Stimulated activated naive CD8-positive, alpha-beta T cell treated with anti-CD3 and anti-CD28 coated beads, Interleukin-15, Interleukin-2, amounts not matched to agents 100 ng/mL and 50 ng/mL, for 24 hours (primary cell): ENCODE data around the gene SYNJ2.

Experiments used
- H3K27ac Mint-ChIP-seq: one replicate; pipeline ENCODE4 v1.8.0; 2021; ENCODE audit warnings: mild to moderate bottlenecking, mixed read lengths
- H3K27me3 Mint-ChIP-seq: one replicate; pipeline ENCODE4 v1.8.0; 2021; ENCODE audit warnings: mixed read lengths
- H3K36me3 Mint-ChIP-seq: one replicate; pipeline ENCODE4 v1.8.0; 2021; ENCODE audit warnings: low read depth, mixed read lengths
- H3K4me1 Mint-ChIP-seq: one replicate; pipeline ENCODE4 v1.8.0; 2021; ENCODE audit warnings: low read depth, mixed read lengths
- H3K4me3 Mint-ChIP-seq: one replicate; pipeline ENCODE4 v1.8.0; 2021; ENCODE audit warnings: mild to moderate bottlenecking, mixed read lengths
- H3K9me3 Mint-ChIP-seq: one replicate; pipeline ENCODE4 v1.8.0; 2021; ENCODE audit warnings: mixed read lengths

The SYNJ2 gene

GRCh38 chr6:158104696-158105095 is 123.0 kb downstream of the SYNJ2 start:
- Mint-ChIP-seq H3K9me3 (no peaks in the 10 kb centered on the region), H3K27ac (no peak overlapping the region), H3K4me1 (no peaks in the 10 kb centered on the region), H3K27me3 (no peaks in the 10 kb centered on the region), H3K36me3 (peaks cover 17% of the 10 kb centered on the region), H3K4me3 (no peak overlapping the region)

- Mint-ChIP-seq H3K36me3 (peaks cover 18% of the 10 kb centered on the region), H3K9me3 (no peaks in the 10 kb centered on the region), H3K4me3 (no peak overlapping the region), H3K27ac (no peak overlapping the region), H3K4me1 (no peaks in the 10 kb centered on the region), H3K27me3 (no peaks in the 10 kb centered on the region)
Observed at GRCh38 chr6:158109748-158110147, 128.1 kb downstream of the SYNJ2 start.

- no peaks in the 10 kb centered on the region for H3K4me1 Mint-ChIP-seq
- peaks cover 18% of the 10 kb centered on the region for H3K36me3 Mint-ChIP-seq
- H3K4me3 Mint-ChIP-seq: no peak overlapping the region
Observed at GRCh38 chr6:158110986-158111385, 129.3 kb downstream of the SYNJ2 start.

GRCh38 chr6:158111987-158112386 is 130.3 kb downstream of the SYNJ2 start:
- no peaks in the 10 kb centered on the region for H3K9me3 Mint-ChIP-seq
- H3K4me3 Mint-ChIP-seq: no peak overlapping the region
- H3K27me3 Mint-ChIP-seq: no peaks in the 10 kb centered on the region
- H3K27ac Mint-ChIP-seq: no peak overlapping the region
- H3K36me3 Mint-ChIP-seq: peaks cover 18% of the 10 kb centered on the region
- no peaks in the 10 kb centered on the region for H3K4me1 Mint-ChIP-seq

More at GRCh38 chr6:158110986-158111385, 129.3 kb downstream of the SYNJ2 start:
- Mint-ChIP-seq H3K27me3 (no peaks in the 10 kb centered on the region), H3K27ac (no peak overlapping the region), H3K9me3 (no peaks in the 10 kb centered on the region)

GRCh38 chr6:158113802-158114201 is 132.1 kb downstream of the SYNJ2 start:
- Mint-ChIP-seq H3K27me3 (no peaks in the 10 kb centered on the region), H3K4me1 (no peaks in the 10 kb centered on the region), H3K9me3 (no peaks in the 10 kb centered on the region), H3K4me3 (no peak overlapping the region), H3K27ac (no peak overlapping the region), H3K36me3 (peaks cover 20% of the 10 kb centered on the region)

- no peaks in the 10 kb centered on the region for H3K27me3 Mint-ChIP-seq
- no peak overlapping the region for H3K4me3 Mint-ChIP-seq
- H3K27ac Mint-ChIP-seq: no peak overlapping the region
- no peaks in the 10 kb centered on the region for H3K4me1 Mint-ChIP-seq
- H3K9me3 Mint-ChIP-seq: no peaks in the 10 kb centered on the region
- H3K36me3 Mint-ChIP-seq: peaks cover 14% of the 10 kb centered on the region
Observed at GRCh38 chr6:158115102-158115501, 133.4 kb downstream of the SYNJ2 start.

GRCh38 chr6:158115508-158115907 is 133.8 kb downstream of the SYNJ2 start:
- H3K9me3 Mint-ChIP-seq: no peaks in the 10 kb centered on the region
- H3K27me3 Mint-ChIP-seq: no peaks in the 10 kb centered on the region
- no peak overlapping the region for H3K27ac Mint-ChIP-seq
- peaks cover 18% of the 10 kb centered on the region for H3K36me3 Mint-ChIP-seq
- no peak overlapping the region for H3K4me3 Mint-ChIP-seq
- H3K4me1 Mint-ChIP-seq: no peaks in the 10 kb centered on the region

- H3K27ac Mint-ChIP-seq: no peak overlapping the region
- peaks cover 16% of the 10 kb centered on the region for H3K36me3 Mint-ChIP-seq
- H3K4me1 Mint-ChIP-seq: no peaks in the 10 kb centered on the region
- no peaks in the 10 kb centered on the region for H3K27me3 Mint-ChIP-seq
- no peak overlapping the region for H3K4me3 Mint-ChIP-seq
- no peaks in the 10 kb centered on the region for H3K9me3 Mint-ChIP-seq
Observed at GRCh38 chr6:158118886-158119285, 137.2 kb downstream of the SYNJ2 start.

- Mint-ChIP-seq H3K27me3 (no peaks in the 10 kb centered on the region), H3K27ac (no peak overlapping the region), H3K4me1 (no peaks in the 10 kb centered on the region), H3K9me3 (no peaks in the 10 kb centered on the region), H3K36me3 (peaks cover 29% of the 10 kb centered on the region), H3K4me3 (no peak overlapping the region)
Observed at GRCh38 chr6:158121335-158121734, 139.7 kb downstream of the SYNJ2 start.

- peaks cover 29% of the 10 kb centered on the region for H3K36me3 Mint-ChIP-seq
Observed at GRCh38 chr6:158122048-158122447, 140.4 kb downstream of the SYNJ2 start.

GRCh38 chr6:158124288-158124687 is 142.6 kb downstream of the SYNJ2 start:
- no peaks in the 10 kb centered on the region for H3K4me1 Mint-ChIP-seq

More at GRCh38 chr6:158122048-158122447, 140.4 kb downstream of the SYNJ2 start:
- Mint-ChIP-seq H3K27ac (no peak overlapping the region), H3K27me3 (no peaks in the 10 kb centered on the region), H3K4me1 (no peaks in the 10 kb centered on the region), H3K4me3 (no peak overlapping the region), H3K9me3 (no peaks in the 10 kb centered on the region)

GRCh38 chr6:158125271-158125670 is 143.6 kb downstream of the SYNJ2 start:
- no peaks in the 10 kb centered on the region for H3K27me3 Mint-ChIP-seq
- H3K27ac Mint-ChIP-seq: no peak overlapping the region
- no peak overlapping the region for H3K4me3 Mint-ChIP-seq
- no peaks in the 10 kb centered on the region for H3K9me3 Mint-ChIP-seq
- peaks cover 31% of the 10 kb centered on the region for H3K36me3 Mint-ChIP-seq
- H3K4me1 Mint-ChIP-seq: no peaks in the 10 kb centered on the region

More at GRCh38 chr6:158124288-158124687, 142.6 kb downstream of the SYNJ2 start:
- Mint-ChIP-seq H3K27ac (no peak overlapping the region), H3K9me3 (no peaks in the 10 kb centered on the region), H3K4me3 (no peak overlapping the region), H3K36me3 (peaks cover 32% of the 10 kb centered on the region), H3K27me3 (no peaks in the 10 kb centered on the region)

- Mint-ChIP-seq H3K4me3 (no peak overlapping the region), H3K27me3 (no peaks in the 10 kb centered on the region), H3K36me3 (peaks cover 7% of the 10 kb centered on the region)
Observed at GRCh38 chr6:158131926-158132325, 150.3 kb downstream of the SYNJ2 start.

GRCh38 chr6:158142789-158143188 is 161.1 kb downstream of the SYNJ2 start:
- no peak overlapping the region for H3K4me3 Mint-ChIP-seq
- peaks cover 25% of the 10 kb centered on the region for H3K36me3 Mint-ChIP-seq
- H3K27ac Mint-ChIP-seq: no peak overlapping the region
- no peaks in the 10 kb centered on the region for H3K27me3 Mint-ChIP-seq
- H3K9me3 Mint-ChIP-seq: no peaks in the 10 kb centered on the region
- H3K4me1 Mint-ChIP-seq: no peaks in the 10 kb centered on the region

More at GRCh38 chr6:158131926-158132325, 150.3 kb downstream of the SYNJ2 start:
- H3K27ac Mint-ChIP-seq: no peak overlapping the region
- H3K4me1 Mint-ChIP-seq: no peaks in the 10 kb centered on the region
- no peaks in the 10 kb centered on the region for H3K9me3 Mint-ChIP-seq

GRCh38 chr6:158143700-158144099 is 162.0 kb downstream of the SYNJ2 start:
- H3K27ac Mint-ChIP-seq: no peak overlapping the region
- peaks cover 29% of the 10 kb centered on the region for H3K36me3 Mint-ChIP-seq
- H3K27me3 Mint-ChIP-seq: no peaks in the 10 kb centered on the region
- no peak overlapping the region for H3K4me3 Mint-ChIP-seq
- no peaks in the 10 kb centered on the region for H3K4me1 Mint-ChIP-seq
- H3K9me3 Mint-ChIP-seq: no peaks in the 10 kb centered on the region
